ENCODE results near the gene LINS1.

The LINS1 gene

DNA sequence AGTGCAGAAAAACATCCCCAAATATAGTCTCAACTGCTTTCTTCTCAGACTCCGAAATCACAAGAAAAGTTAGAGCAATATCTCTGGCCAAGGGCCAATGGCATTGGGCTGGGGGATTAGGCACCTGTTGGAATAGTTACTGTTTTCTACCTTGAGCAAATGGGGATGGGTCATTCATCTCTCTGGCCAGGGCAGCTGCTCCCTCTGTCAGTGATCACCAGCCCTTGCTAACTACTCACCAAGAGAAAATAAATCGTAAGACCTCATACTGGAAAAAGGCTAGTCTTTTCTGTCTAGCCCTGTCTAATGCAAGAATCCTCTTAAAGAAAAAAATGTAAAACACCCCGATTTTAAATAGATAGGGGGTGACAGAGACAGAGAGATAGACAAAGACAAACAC lies 84.1 kb downstream of the LINS1 start:
- ChIA-PET CTCF (no interaction called here), POLR2A (ENCODE audit: low non-redundant PET) (no interaction called here)
- H3K27ac ChIP-seq, result no peak overlapping the region
- DNase-seq (ENCODE audit: low spot score), result no peak
- TF ChIP-seq, protein P1, sequence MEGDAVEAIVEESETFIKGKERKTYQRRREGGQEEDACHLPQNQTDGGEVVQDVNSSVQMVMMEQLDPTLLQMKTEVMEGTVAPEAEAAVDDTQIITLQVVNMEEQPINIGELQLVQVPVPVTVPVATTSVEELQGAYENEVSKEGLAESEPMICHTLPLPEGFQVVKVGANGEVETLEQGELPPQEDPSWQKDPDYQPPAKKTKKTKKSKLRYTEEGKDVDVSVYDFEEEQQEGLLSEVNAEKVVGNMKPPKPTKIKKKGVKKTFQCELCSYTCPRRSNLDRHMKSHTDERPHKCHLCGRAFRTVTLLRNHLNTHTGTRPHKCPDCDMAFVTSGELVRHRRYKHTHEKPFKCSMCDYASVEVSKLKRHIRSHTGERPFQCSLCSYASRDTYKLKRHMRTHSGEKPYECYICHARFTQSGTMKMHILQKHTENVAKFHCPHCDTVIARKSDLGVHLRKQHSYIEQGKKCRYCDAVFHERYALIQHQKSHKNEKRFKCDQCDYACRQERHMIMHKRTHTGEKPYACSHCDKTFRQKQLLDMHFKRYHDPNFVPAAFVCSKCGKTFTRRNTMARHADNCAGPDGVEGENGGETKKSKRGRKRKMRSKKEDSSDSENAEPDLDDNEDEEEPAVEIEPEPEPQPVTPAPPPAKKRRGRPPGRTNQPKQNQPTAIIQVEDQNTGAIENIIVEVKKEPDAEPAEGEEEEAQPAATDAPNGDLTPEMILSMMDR (conservative IDR thresholded peaks at IDR 0.05; ENCODE audit: low read depth), result no peak

Data from RWPE1 (cell line).